K562 (cell line): ENCODE data around the gene MRPS10.

Source experiments
- BCLAF1 ChIP-seq, 2 experiments: fragments of 450-650 bp in 1 of 2; IDR thresholded peaks; 2 replicates each; pipeline ENCODE4 v1.6.1; 2011 to 2017; ENCODE audit warnings: low read depth in 2 of 2, antibody characterized with exemption in 1 of 2, borderline replicate concordance in 1 of 2, low read length in 1 of 2, mild to moderate bottlenecking in 1 of 2, mixed read lengths in 1 of 2; ENCODE audit not compliant: control insufficient read depth in 1 of 2
- GATA2 ChIP-seq: sonication (generic); formaldehyde crosslinking; IDR thresholded peaks from 2 replicates; pipeline ENCODE4 v1.4.0; 2020; ENCODE audit warnings: mild to moderate bottlenecking, missing genetic modification reagents
- HOXB6 ChIP-seq: fragments of 250-450 bp; sonication (Bioruptor Pico); IDR thresholded peaks from 2 replicates; pipeline ENCODE4 v1.5.1; 2022; ENCODE audit warnings: mild to moderate bottlenecking, borderline replicate concordance
- POLR2A ChIP-seq: fragments of 450-650 bp; conservative IDR thresholded peaks from 2 replicates; pipeline ENCODE4 v1.6.1; 2016
- ZNF75A ChIP-seq: fragments of 450-650 bp; formaldehyde crosslinking; IDR thresholded peaks from 2 replicates; pipeline ENCODE4 v1.4.0; 2020; ENCODE audit warnings: mild to moderate bottlenecking

- no peak for TF ChIP-seq BCLAF1 (IDR thresholded peaks at IDR 0.05; ENCODE audit: borderline replicate concordance in 1 of 2, control insufficient read depth in 1 of 2, low read depth in 2 of 2, low read length in 1 of 2)
- TF ChIP-seq GATA2 (CRISPR knock-in tag): no peak
- no peak for TF ChIP-seq HOXB6
- TF ChIP-seq ZNF75A (CRISPR knock-in tag): no peak
- TF ChIP-seq POLR2A: no peak
These were observed 42.3 kb upstream of the MRPS10 start for GRCh38 chr6:42259841-42260395.
